Stimulated activated naive B cell treated with anti-CD40 and anti-IgM and Interleukin-4, amounts not matched to agents 10 μg/mL and 1 μg/mL and 100 μg/mL, for 72 hours (primary cell): Measurements from ENCODE around the gene MTTP.
"Not testable (repeated sequence)": the region's sequence is repeated elsewhere in the genome, so short reads cannot be mapped to it uniquely, and the experiment has no call there.

Experiments used
- ATAC-seq, 2 donors: fragments of 150-1000 bp; cut with Tn5 transposase; replicated peaks; 2 replicates each; pipeline ENCODE4 v1.10.0; 2021; ENCODE audit warnings: moderate library complexity in 1 of 2
- DNase-seq: peaks from one replicate; pipeline ENCODE4 v3.0.0; 2021
- H3K27ac Mint-ChIP-seq: one replicate; pipeline ENCODE4 v1.8.0; 2022; ENCODE audit warnings: mild to moderate bottlenecking, mixed read lengths
- H3K27me3 Mint-ChIP-seq, 2 donors: one replicate each; pipeline ENCODE4 v1.8.0; 2022; ENCODE audit warnings: mixed read lengths in 2 of 2
- H3K36me3 Mint-ChIP-seq, 2 donors: one replicate each; pipeline ENCODE4 v1.8.0; 2022; ENCODE audit warnings: mixed read lengths in 2 of 2, mild to moderate bottlenecking in 1 of 2
- H3K4me1 Mint-ChIP-seq, 2 donors: one replicate each; pipeline ENCODE4 v1.8.0; 2022; ENCODE audit warnings: mixed read lengths in 2 of 2, mild to moderate bottlenecking in 1 of 2
- H3K4me3 Mint-ChIP-seq, 2 donors: one replicate each; pipeline ENCODE4 v1.8.0; 2022; ENCODE audit warnings: mild to moderate bottlenecking in 2 of 2, mixed read lengths in 2 of 2, moderate library complexity in 1 of 2
- H3K9me3 Mint-ChIP-seq, 2 donors: one replicate each; pipeline ENCODE4 v1.8.0; 2022; ENCODE audit warnings: mixed read lengths in 2 of 2, mild to moderate bottlenecking in 1 of 2

MTTP gene

DNA sequence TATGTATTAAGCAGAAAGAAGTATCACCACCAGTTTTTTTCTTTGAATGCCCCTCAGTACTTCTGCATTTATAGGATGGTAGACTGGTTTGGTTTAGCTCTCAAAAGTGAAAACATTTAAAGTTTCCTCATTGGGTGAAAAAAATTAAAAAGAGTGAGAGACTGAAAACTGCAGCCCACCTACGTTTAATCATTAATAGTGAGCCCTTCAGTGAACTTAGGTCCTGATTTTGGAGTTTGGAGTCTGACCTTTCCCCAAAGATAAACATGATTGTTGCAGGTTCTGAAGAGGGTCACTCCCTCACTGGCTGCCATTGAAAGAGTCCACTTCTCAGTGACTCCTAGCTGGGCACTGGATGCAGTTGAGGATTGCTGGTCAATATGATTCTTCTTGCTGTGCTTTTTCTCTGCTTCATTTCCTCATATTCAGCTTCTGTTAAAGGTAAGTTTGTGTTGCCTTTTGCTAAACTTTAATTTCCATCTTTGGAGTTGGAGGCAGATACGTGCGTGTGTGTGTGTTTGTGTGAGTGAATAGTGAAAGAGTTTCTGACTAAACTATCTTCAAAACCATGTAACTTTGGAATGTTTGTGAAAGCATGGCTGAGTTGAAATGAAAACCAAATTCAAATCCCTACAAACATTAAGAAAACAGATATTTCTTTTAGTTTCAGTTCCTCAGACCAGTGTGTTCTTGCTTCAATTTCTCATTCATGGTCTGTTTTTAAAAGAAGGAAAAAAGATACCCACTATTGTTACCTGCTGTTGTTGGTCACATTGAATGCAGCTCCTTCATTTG is at the start of gene MTTP:
Gene MTTP, plus strand, starts transcription at position 295 of the 795 bp plus-strand sequence. Its CDS starts 86 bp downstream, at position 381.
- no peaks in the 10 kb centered on the region for H3K9me3 Mint-ChIP-seq
- H3K27ac Mint-ChIP-seq = peak within 1 kb of the TSS; percentile 15
- peak; percentile 54 to 59 for ATAC-seq

GRCh38 chr4:99529228-99529627 is 45.4 kb upstream of the MTTP start:
- Mint-ChIP-seq H3K36me3 (no peaks in the 10 kb centered on the region), H3K4me1 (no peaks in the 10 kb centered on the region), H3K4me3 (no peak overlapping the region), H3K27ac (no peak overlapping the region), H3K9me3 (peaks cover 0 to 3% of the 10 kb centered on the region in 2 donors), H3K27me3 (peaks cover 5 to 22% of the 10 kb centered on the region in 2 donors)
- no peak for DNase-seq
- no peak for ATAC-seq

More for the DNA sequence above, at the start of gene MTTP:
- peaks cover 4 to 8% of the 10 kb centered on the region in 2 donors for H3K4me1 Mint-ChIP-seq
- H3K4me3 Mint-ChIP-seq = peak within 1 kb of the TSS in 1 of 2 donors; percentile 69
- H3K36me3 Mint-ChIP-seq = no peaks in the 10 kb centered on the region
- no peak for DNase-seq
- peaks cover 21 to 34% of the 10 kb centered on the region in 2 donors for H3K27me3 Mint-ChIP-seq

DNA sequence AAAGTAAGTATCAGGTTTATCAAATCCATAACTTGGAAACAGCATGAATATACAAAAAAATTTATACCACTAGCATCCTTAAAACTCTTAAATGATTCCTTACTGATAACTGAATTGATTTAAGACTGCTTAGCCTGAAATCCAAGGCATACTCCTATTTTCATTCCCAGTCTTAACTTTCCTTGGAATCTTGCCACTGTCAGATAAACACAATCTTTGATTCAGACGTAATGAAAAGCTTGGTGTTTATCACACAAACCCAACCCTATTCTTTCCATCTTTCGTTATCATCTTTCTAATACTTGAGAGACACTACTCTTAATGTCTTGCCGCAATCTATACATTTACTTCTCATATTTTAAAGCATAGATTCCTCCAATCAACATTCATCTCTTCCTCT is 44.7 kb upstream of the MTTP start:
- DNase-seq = no peak
- H3K9me3 Mint-ChIP-seq = peaks cover 0 to 3% of the 10 kb centered on the region in 2 donors
- no peak overlapping the region for H3K4me3 Mint-ChIP-seq
- no peak for ATAC-seq
- H3K36me3 Mint-ChIP-seq = no peaks in the 10 kb centered on the region
- no peak overlapping the region for H3K27ac Mint-ChIP-seq
- H3K27me3 Mint-ChIP-seq = peaks cover 6 to 24% of the 10 kb centered on the region in 2 donors
- no peaks in the 10 kb centered on the region for H3K4me1 Mint-ChIP-seq

DNA sequence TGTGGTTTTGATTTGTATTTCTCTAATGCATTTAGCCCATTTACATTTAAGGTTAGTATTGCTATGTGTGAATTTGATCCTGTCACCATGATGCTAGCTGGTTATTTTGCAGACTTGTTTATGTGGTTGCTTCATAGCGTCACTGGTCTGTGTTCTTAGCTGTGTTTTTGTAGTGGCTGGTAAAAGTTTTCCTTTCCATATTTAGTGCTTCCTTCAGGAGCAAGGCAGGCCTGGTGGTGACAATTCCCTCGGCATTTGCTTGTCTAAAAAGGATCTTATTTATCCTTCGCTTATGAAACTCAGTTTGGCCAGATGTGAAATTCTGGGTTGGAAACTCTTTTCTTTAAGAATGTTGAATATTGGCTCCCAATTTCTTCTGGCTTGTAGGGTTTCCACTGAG is 39.9 kb upstream of the MTTP start:
- not testable (repeated sequence) for DNase-seq, H3K4me1 Mint-ChIP-seq, H3K36me3 Mint-ChIP-seq, ATAC-seq, H3K9me3 Mint-ChIP-seq, H3K27ac Mint-ChIP-seq, H3K4me3 Mint-ChIP-seq
- H3K27me3 Mint-ChIP-seq = peaks cover 21 to 24% of the 10 kb centered on the region in 2 donors

GRCh38 chr4:99536271-99536670 is 38.4 kb upstream of the MTTP start:
- H3K27me3 Mint-ChIP-seq = peaks cover 21% of the 10 kb centered on the region in 2 donors
- no peak for DNase-seq
- no peak overlapping the region for H3K27ac Mint-ChIP-seq

DNA sequence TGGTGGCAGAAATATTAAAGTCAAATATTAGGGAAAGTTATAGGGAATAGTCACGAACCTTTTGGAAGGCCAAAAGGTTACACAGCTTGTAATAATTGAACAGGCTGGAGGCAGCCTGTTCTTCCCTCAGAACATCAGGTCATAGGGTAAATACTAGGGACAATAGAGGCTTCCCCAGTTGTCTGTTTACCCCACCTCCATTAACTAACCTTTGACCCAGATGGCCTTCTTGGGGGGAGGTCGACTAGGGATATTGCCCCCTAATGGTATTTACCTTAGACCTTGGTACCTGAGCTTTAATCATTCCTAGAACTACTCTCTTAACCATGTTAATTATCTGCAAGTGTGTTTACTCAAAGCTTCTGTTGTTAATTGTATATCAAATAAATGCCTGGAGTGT is 37.8 kb upstream of the MTTP start:
- Mint-ChIP-seq H3K36me3 (no peaks in the 10 kb centered on the region), H3K27ac (no peak overlapping the region), H3K4me1 (peaks cover 2 to 5% of the 10 kb centered on the region in 2 donors), H3K27me3 (peaks cover 21 to 25% of the 10 kb centered on the region in 2 donors), H3K9me3 (peaks cover 0 to 3% of the 10 kb centered on the region in 2 donors), H3K4me3 (no peak overlapping the region)
- ATAC-seq (no peak), DNase-seq (no peak)

More at GRCh38 chr4:99536271-99536670, 38.4 kb upstream of the MTTP start:
- H3K36me3 Mint-ChIP-seq = no peaks in the 10 kb centered on the region
- no peak overlapping the region for H3K4me3 Mint-ChIP-seq
- peaks cover 2 to 5% of the 10 kb centered on the region in 2 donors for H3K4me1 Mint-ChIP-seq
- peaks cover 0 to 3% of the 10 kb centered on the region in 2 donors for H3K9me3 Mint-ChIP-seq
- no peak for ATAC-seq

- Mint-ChIP-seq H3K36me3 (no peaks in the 10 kb centered on the region), H3K27ac (no peak overlapping the region), H3K4me3 (no peak overlapping the region), H3K9me3 (peaks cover 0 to 3% of the 10 kb centered on the region in 2 donors), H3K27me3 (peaks cover 20 to 21% of the 10 kb centered on the region in 2 donors), H3K4me1 (peaks cover 2 to 5% of the 10 kb centered on the region in 2 donors)
- DNase-seq = no peak
- ATAC-seq = no peak
Observed at GRCh38 chr4:99537674-99538073, 37.0 kb upstream of the MTTP start.

DNA sequence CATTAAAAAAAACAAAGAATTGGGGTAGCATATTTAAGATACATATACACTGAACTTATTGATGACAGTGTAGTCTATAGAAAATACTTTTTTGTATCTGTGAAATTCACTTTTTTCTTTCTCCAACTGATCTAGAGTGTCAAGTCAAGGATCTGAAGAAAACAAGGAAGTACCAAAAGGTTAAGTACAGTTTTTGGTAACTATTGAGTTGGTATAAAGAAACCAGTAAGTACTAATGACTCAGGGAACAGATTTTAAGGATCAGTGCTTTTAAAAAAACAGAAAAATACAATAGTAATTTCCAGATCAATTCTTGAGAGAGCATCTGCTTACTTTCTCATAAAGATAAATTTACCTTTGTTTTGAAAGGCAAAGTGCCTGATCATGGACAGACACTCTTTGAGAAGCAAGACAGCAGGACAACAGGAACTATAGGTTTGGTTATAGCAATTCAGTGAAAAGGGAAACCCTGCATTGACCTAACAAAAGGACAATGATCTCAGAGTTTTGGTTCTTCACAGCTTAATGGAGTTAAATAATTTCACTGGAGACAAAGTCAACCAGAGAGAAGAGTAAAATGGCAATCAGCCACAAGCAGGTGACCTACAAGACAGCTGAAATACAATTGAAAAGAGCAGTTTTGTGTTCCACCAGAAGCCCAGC is 34.2 kb upstream of the MTTP start:
- Mint-ChIP-seq H3K27me3 (peaks cover 7 to 13% of the 10 kb centered on the region in 2 donors), H3K27ac (no peak overlapping the region), H3K36me3 (peaks cover 3 to 11% of the 10 kb centered on the region in 2 donors), H3K4me3 (no peak overlapping the region), H3K4me1 (peaks cover 2 to 5% of the 10 kb centered on the region in 2 donors), H3K9me3 (peaks cover 0 to 4% of the 10 kb centered on the region in 2 donors)
- DNase-seq (no peak), ATAC-seq (peak; percentile 73 to 75)

GRCh38 chr4:99552872-99553271 is 21.8 kb upstream of the MTTP start:
- Mint-ChIP-seq H3K4me3 (no peak overlapping the region), H3K27ac (no peak overlapping the region), H3K36me3 (peaks cover 14 to 29% of the 10 kb centered on the region in 2 donors), H3K9me3 (no peaks in the 10 kb centered on the region), H3K4me1 (no peaks in the 10 kb centered on the region), H3K27me3 (no peaks in the 10 kb centered on the region)
- DNase-seq (no peak), ATAC-seq (no peak)

- DNase-seq (peak; percentile 96), ATAC-seq (peak; percentile 93 to 94)
- H3K27ac Mint-ChIP-seq = peak within 1 kb of the TSS; percentile 98
- H3K9me3 Mint-ChIP-seq = no peaks in the 10 kb centered on the region
- no peaks in the 10 kb centered on the region for H3K36me3 Mint-ChIP-seq
- H3K4me1 Mint-ChIP-seq = peaks cover 0 to 6% of the 10 kb centered on the region in 2 donors
- peak within 1 kb of the TSS; percentile 91 to 100 for H3K4me3 Mint-ChIP-seq
- H3K27me3 Mint-ChIP-seq = peaks cover 21 to 23% of the 10 kb centered on the region in 2 donors
Observed at GRCh38 chr4:99563310-99564186, 11.1 kb upstream of the MTTP start, which contains the start of gene TRMT10A. TSS of gene TRMT10A (minus strand) at chr4:99564039. CDS start at chr4:99559338, 4,701 bp downstream.

DNA sequence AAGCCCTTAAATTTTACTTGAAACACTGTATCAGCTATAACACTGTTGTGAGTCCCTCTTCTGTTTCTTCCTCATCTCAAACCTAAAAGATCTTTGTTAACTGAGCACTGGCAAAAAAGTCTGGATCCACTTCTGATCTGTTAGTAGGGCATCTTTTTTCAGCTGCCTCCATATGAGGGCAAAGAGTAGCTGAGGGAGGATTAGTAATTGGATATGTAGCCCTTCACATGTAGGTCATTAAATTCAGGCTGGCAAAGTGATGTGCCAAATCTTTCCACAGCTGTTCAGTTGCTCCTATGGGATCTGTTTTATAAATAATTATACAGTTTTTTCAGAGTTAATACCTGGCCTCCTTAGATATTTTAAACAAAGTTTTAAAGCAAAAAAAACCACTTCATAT is 9.7 kb upstream of the MTTP start:
- Mint-ChIP-seq H3K9me3 (no peaks in the 10 kb centered on the region), H3K4me1 (peaks cover 0 to 6% of the 10 kb centered on the region in 2 donors), H3K27me3 (peaks cover 30 to 31% of the 10 kb centered on the region in 2 donors), H3K27ac (no peak overlapping the region), H3K36me3 (no peaks in the 10 kb centered on the region), H3K4me3 (no peak overlapping the region)
- DNase-seq (no peak), ATAC-seq (no peak)

DNA sequence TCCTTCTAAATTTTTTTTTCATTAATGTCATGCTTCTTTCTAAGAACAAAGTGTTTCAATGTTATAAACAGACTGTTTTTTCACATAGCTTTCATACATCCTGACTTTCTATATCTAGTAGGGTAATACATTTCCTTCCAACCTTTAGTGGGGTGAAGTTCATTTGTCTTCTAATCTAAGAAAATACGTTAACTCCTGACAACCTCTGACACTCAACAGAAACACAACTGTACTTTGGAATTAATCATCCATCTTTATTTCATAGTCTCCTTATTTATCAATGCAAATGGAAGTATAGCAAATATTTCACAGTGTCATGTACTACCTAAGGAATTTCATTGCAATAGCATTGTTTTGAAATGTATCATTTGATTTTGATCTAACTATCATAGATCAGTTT is 2.7 kb upstream of the MTTP start:
- ATAC-seq (no peak), DNase-seq (no peak)
- no peaks in the 10 kb centered on the region for H3K9me3 Mint-ChIP-seq
- H3K27me3 Mint-ChIP-seq = peaks cover 36 to 41% of the 10 kb centered on the region in 2 donors
- H3K36me3 Mint-ChIP-seq = no peaks in the 10 kb centered on the region
- no peak overlapping the region for H3K4me3 Mint-ChIP-seq
- no peak overlapping the region for H3K27ac Mint-ChIP-seq
- H3K4me1 Mint-ChIP-seq = peaks cover 4 to 8% of the 10 kb centered on the region in 2 donors

DNA sequence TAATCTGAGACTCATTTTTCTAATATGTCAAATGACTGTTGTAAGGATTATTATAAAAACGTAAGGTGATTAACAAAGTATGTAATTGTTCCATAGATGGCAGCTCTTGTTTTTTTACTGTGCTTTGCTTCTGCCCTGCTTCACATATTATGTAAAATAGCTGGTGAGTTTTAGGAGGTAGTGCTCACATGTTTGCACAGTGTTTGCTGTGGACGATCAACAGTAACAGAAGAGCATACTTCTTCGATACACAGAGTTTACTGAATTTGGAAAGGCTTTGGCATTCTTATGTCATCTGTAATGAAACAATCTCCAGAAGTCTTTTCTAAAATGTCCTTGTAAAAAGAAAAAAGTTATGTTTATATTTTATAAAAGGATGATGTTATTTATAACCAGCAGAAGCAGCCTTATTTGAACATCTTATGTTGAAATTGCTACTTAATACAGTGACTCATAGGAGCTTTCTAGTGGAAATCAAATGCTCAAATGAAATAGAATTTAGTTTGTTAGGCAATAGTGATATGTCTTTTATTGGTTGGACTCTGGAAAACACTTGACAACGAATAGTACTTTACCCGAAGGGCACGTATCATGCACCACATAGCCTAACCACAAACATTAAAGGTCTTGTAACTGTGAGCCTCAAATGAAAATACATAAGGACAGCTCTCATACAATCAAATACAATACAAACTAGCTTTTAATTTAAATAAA is 1.9 kb upstream of the MTTP start:
- H3K4me3 Mint-ChIP-seq = no peak overlapping the region
- DNase-seq (no peak), ATAC-seq (no peak)
- H3K9me3 Mint-ChIP-seq = no peaks in the 10 kb centered on the region
- peaks cover 30 to 36% of the 10 kb centered on the region in 2 donors for H3K27me3 Mint-ChIP-seq
- H3K27ac Mint-ChIP-seq = no peak overlapping the region
- peaks cover 4 to 8% of the 10 kb centered on the region in 2 donors for H3K4me1 Mint-ChIP-seq
- H3K36me3 Mint-ChIP-seq = no peaks in the 10 kb centered on the region
